Measurements from ENCODE around the gene DGKB. TPM values are rescaled to one million over a fixed set of nuclear protein-coding genes. Genes with fewer than 3 reads are reported as not detected.

The DGKB gene
- total RNA-seq, 1 experiment from 2014 or later, result not detected

DNA sequence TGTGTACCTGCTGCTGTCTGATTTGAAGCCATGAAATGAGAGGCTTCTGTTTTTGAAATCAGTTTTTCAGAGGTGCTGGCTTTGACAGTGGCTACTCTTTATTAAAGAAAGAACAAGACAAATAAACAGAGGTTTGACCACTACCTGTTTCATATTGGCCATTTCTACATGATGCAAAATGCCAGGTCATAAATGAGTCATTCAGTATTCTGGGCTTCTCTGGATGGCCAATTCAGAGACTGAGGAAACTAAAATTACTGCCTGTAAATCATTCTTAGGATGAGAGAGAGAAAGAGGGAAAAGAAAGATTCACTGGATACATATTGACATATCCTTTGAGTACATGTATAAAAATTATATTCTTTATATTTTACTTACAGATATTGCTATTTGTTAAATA, 609.8 kb downstream of the DGKB start:
- BruUV-seq (replicated peaks), result no TSS peak
- in situ Hi-C loops (cut with HindIII; ENCODE audit: low pct_unique_long_range_greater_than_20kb, low sequenced_read_pairs), result no loop called here
- POLR2A ChIA-PET, result no interaction called here
- ATAC-seq (no peak), DNase-seq (ENCODE audit: low read depth, low spot score) (no peak)
- Histone ChIP-seq H3K9me3 (ENCODE audit: control insufficient read depth, insufficient read depth, low read depth, low read length) (no peaks in the 10 kb centered on the region), H3K27me3 (ENCODE audit: control insufficient read depth, insufficient read depth, low read length) (no peaks in the 10 kb centered on the region), H3K27ac (ENCODE audit: low read length) (no peak overlapping the region), H3K4me3 (ENCODE audit: low read depth in 2 of 2, low read length in 2 of 2) (no peak overlapping the region), H3K36me3 (ENCODE audit: control insufficient read depth, insufficient read depth, low read length) (no peaks in the 10 kb centered on the region), H3K4me1 (ENCODE audit: control insufficient read depth, insufficient read depth, low read length) (no peaks in the 10 kb centered on the region)
- TF ChIP-seq SIN3A (IDR thresholded peaks at IDR 0.05; ENCODE audit: borderline replicate concordance, insufficient read depth, low read depth, low read length) (no peak), POLR2AphosphoS5 (IDR thresholded peaks at IDR 0.05; ENCODE audit: low read depth, low read length) (no peak), TCF7L2 (IDR thresholded peaks at IDR 0.05; ENCODE audit: low read depth, low read length) (no peak), CTCF (IDR thresholded peaks at IDR 0.05) (no peak), REST (IDR thresholded peaks at IDR 0.05; ENCODE audit: insufficient read depth in 1 of 2, low read depth in 2 of 2, low read length in 1 of 2) (no peak)
- CTCF ChIA-PET, result no interaction called here
- intact Hi-C loops (cut with micrococcal nuclease; ENCODE audit: unreplicated experiment), result no loop called here

DNA sequence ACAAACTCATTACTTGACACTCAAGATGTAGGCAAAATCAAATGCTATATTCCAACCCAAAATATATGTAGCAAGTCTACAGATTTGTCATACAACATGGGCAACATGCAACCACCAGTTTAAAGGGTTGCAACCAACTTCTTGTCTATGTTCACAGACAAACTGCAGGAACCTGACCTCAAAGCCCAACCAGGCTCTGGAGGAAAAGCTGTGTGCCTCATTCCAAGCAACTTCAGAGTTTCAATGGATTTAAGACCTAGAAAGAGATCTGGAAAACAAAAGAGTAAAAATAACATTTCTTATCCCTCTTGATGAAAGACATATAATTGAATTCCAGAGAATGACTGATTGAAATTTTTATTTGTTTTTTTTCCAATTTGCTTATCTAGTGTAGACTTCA, 612.6 kb downstream of the DGKB start:
- no peak overlapping the region for H3K4me3 ChIP-seq (ENCODE audit: low read depth in 2 of 2, low read length in 2 of 2)
- H3K27me3 ChIP-seq (ENCODE audit: control insufficient read depth, insufficient read depth, low read length), result no peaks in the 10 kb centered on the region
- intact Hi-C loops (cut with micrococcal nuclease; ENCODE audit: unreplicated experiment), result no loop called here
- in situ Hi-C loops (cut with HindIII; ENCODE audit: low pct_unique_long_range_greater_than_20kb, low sequenced_read_pairs), result no loop called here
- ChIA-PET CTCF (no interaction called here), POLR2A (no interaction called here)
- DNase-seq (ENCODE audit: low read depth, low spot score), result no peak
- TF ChIP-seq SIN3A (IDR thresholded peaks at IDR 0.05; ENCODE audit: borderline replicate concordance, insufficient read depth, low read depth, low read length), result no peak
- TF ChIP-seq TCF7L2 (IDR thresholded peaks at IDR 0.05; ENCODE audit: low read depth, low read length), result no peak
- no peak for TF ChIP-seq REST (IDR thresholded peaks at IDR 0.05; ENCODE audit: insufficient read depth in 1 of 2, low read depth in 2 of 2, low read length in 1 of 2)
- TF ChIP-seq POLR2AphosphoS5 (IDR thresholded peaks at IDR 0.05; ENCODE audit: low read depth, low read length), result no peak
- TF ChIP-seq CTCF (IDR thresholded peaks at IDR 0.05), result no peak
- no peaks in the 10 kb centered on the region for H3K9me3 ChIP-seq (ENCODE audit: control insufficient read depth, insufficient read depth, low read depth, low read length)
- no TSS peak for BruUV-seq (replicated peaks)
- ATAC-seq, result no peak
- H3K36me3 ChIP-seq (ENCODE audit: control insufficient read depth, insufficient read depth, low read length), result no peaks in the 10 kb centered on the region
- H3K27ac ChIP-seq (ENCODE audit: low read length), result no peak overlapping the region
- no peaks in the 10 kb centered on the region for H3K4me1 ChIP-seq (ENCODE audit: control insufficient read depth, insufficient read depth, low read length)
